Activated CD4-positive, CD25-positive, alpha-beta regulatory T cell (primary cell): ENCODE measurements around the gene DUSP18.
A peak's percentile ranks its signal among the peaks of the same experiment; 100 is the strongest.

Experiments
- DNase-seq, 4 experiments: peaks; one replicate each; lab custom pipeline; 2025; lab: John Stamatoyannopoulos, UW

DUSP18 gene

GRCh38 chr22:30667494-30668385 lies at the start of gene DUSP18:
DUSP18 (minus strand) TSS chr22:30667875; CDS start chr22:30664003, 3,872 bp downstream.
- peak; percentile 84 to 92 (median 86) for DNase-seq

- DNase-seq = no peak
Measured at GRCh38 chr22:30714062-30714461, 46.4 kb upstream of the DUSP18 start.

- DNase-seq = no peak
Measured at GRCh38 chr22:30712094-30712493, 44.4 kb upstream of the DUSP18 start.

- DNase-seq = peak in 1 of 4 experiments; percentile 19
Measured at GRCh38 chr22:30709980-30710379, 42.3 kb upstream of the DUSP18 start.

DNA sequence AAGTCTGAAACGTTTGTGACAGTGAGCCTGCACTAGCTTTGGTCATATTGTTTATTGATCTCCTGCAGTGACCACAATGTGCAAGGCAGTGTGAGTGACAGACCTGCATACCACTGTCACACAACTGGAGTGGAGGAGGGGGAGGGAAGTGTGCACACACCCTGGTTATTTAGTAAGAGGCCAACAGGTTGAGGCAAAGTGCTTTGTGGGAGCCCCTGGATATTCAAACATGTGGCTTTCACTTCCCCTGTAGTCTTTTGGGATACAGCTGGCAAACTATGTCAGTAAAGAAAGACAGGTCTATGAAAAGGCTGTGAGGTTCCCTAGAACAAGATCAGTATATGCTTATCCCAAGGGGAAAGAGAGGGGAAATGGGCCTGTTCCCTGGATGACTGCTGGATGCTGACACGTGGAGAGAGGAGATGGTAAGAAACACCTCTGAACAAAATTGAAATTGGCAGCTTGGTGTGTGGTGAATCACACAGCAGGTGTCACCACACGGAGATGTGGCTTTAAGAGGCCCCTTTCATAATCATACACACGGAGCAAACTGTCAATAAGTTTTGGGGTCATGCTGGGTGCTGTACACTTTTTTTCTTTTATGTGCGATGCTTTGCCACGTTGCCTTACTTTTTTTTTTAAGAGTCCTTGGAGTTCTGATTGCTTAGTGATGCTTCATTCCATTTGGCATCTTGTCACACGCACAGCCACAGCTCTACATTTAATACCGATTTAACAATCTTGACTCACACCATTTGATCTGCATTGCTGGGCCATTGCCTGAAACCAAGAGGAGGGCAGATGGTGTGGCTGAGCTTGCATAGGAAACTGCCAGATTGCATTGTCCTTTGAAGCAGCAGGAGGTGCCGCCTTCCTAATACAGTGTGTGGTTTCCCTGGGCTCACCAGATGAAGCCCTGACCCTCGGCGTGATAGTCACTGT lies 38.3 kb upstream of the DUSP18 start:
- no peak for DNase-seq

- DNase-seq = no peak
Measured at GRCh38 chr22:30704978-30705377, 37.3 kb upstream of the DUSP18 start.

DNA sequence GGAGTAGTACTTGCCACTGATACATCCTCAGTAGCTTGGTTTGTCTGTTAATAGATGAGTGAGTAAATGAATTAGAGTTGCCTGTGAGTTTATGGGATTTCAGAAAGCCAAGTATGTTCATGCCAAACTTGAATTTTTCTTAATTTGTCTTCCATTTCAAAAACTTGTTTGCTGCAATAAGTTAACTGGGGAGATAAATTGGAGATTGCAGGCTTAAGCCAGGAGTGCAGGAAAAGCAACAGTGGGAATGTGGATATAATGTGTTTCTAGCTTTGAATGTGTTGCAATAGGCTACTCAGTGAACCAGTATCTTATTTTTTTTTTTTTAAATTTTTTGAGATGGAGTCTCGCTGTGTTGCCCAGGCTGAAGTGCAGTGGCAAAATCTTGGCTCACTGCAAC lies 35.2 kb upstream of the DUSP18 start:
- DNase-seq = no peak

DNA sequence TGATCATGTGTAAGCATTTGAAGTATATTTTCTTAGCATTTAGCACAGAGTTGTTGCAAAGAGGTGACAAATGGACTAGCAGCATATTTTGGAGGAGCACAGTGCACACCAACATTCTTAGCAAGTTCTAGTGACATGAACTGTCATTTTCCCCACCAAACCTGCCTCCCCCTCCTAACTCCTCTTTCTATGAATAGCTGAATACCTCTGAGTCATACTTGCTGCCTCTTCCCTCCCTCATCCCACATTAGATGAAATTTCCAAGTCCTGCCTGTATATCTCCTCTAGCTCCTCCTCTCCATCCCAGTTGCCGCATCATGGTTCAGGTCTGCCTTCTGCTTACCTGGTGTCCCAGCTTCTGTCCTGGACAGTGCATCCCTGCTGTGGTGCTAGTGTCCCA lies 34.2 kb upstream of the DUSP18 start:
- DNase-seq = no peak

DNA sequence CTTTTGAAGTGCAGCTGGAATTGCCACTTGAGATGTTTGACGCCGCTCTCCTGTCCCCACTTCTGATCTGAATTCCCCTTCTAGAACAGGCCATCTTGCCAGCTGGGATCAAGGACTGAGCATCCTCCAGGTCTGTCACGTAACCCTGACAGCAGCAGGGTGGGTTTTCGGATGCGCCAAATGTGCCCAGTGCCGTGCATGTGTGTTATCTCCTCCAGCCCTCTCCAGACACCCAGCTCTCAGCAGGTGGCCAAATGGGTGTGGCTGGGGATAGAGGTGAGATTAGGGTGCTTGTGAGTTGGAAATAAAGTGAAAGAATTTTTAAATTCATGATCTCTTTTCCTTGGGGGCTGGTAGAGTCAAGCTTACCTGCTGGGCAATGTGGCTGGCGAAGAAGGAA lies 30.3 kb upstream of the DUSP18 start:
- no peak for DNase-seq

DNA sequence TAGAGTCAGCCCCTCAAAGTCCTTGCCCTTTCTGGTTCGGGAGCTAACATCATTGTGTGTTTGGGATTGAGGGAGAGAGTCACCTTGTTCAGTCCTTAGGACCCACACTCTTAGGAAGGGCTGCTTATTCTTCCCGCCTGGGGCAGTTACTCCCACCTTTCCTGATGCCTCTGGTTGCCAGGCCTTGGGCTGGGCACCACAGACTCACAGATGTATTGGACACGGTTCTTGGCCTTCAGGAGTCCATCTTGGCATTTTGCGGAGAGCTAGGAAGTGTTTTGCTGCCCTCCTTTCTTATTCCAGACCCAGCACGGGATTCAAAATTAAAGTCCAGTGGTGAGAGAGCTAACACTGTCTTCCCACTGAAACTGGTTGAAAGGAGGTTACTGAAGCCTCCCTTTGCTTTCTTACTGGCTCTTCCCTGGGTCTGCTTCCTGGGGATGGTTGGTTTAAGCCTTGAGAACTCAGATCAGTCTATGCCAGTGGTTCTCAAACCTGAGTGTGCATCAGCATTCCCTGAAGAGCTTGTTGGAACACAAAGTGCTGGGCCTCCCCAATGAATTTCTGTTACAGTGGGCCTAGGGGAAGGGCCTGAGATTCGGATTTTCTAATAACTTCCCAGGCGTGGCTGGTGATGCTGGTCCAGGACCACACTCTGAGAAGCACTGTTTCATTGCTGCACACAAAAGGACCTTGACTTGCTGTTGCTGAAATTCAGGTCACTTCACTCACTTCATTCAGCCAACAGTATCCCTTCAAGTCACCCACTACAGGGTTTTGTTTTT lies 28.4 kb upstream of the DUSP18 start:
- no peak for DNase-seq

- no peak for DNase-seq
Measured at GRCh38 chr22:30695351-30695851, 27.7 kb upstream of the DUSP18 start.

DNA sequence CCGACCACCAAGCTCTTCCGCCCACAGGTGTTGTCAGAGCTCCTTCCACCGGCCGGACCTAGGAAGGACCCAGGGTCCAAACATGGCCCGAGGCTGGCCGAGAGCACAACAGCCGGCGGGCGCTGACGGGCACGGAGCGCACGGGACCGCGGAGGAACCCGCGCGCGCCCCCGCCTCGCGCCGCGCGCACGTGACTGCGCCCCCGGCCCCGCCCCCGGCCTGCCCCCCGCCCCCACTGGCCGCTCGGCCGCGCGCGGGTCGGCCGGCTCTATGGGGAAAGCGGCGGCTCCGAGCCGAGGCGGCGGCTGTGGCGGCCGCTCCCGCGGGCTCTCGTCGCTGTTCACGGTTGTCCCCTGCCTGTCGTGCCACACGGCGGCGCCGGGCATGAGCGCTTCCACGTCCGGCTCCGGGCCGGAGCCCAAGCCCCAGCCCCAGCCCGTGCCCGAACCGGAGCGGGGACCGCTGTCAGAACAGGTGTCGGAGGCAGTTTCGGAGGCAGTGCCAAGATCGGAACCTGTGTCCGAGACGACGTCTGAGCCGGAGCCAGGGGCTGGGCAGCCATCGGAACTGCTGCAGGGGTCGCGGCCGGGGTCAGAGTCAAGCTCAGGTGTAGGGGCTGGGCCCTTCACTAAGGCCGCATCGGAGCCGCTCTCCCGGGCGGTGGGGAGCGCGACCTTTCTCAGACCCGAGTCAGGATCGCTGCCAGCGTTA lies 27.1 kb upstream of the DUSP18 start, which contains the start of gene OSBP2:
Gene OSBP2, plus strand, starts transcription at position 235 of the 711 bp plus-strand sequence. Its CDS starts 36 bp downstream, at position 271.
- DNase-seq = peak in 1 of 4 experiments; percentile 11

GRCh38 chr22:30694171-30694639 lies 26.5 kb upstream of the DUSP18 start:
- DNase-seq = peak; percentile 10 to 30 (median 18)

GRCh38 chr22:30691204-30691603 lies 23.5 kb upstream of the DUSP18 start:
- DNase-seq = no peak

GRCh38 chr22:30689622-30690021 lies 21.9 kb upstream of the DUSP18 start:
- no peak for DNase-seq

DNA sequence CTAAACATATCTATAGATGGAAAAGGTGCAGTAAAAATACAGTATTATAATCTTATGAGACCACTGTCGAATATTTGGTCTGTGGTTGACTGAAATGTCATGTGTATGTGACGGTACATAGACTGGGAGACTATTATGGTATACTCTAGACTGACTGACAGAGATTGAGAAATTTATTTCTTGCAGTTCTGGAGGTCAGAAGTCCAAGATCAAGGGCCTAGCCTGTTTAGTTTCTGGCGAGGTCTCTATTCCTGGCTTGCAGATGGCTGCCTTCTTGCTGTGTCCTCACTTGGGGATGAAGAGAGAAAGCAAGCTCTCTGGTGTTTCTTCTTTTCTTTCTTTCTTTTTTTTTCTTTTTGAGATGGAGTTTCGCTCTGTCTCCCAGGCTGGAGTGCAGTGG lies 19.7 kb upstream of the DUSP18 start:
- DNase-seq = no peak

GRCh38 chr22:30685178-30685577 lies 17.5 kb upstream of the DUSP18 start:
- DNase-seq = no peak

GRCh38 chr22:30681831-30682230 lies 14.2 kb upstream of the DUSP18 start:
- DNase-seq = no peak

GRCh38 chr22:30680991-30681770 lies 13.5 kb upstream of the DUSP18 start:
- no peak for DNase-seq
